Ascending aorta (tissue), 2 donors: ENCODE measurements around the gene MRGPRX2. TPM values are rescaled to one million over a fixed set of nuclear protein-coding genes. Genes with fewer than 3 reads are reported as not detected.

Experiments
- DNase-seq, 2 donors: peaks; one replicate each; pipeline ENCODE4 v3.0.0-alpha.2; 2019; ENCODE audit warnings: low spot score in 2 of 2
- H3K27ac ChIP-seq, 2 donors: fragments of 200-600 bp; sonication (generic); one replicate each; pipeline ENCODE4 v1.5.1; 2016 to 2017; ENCODE audit warnings: mild to moderate bottlenecking in 1 of 2
- H3K27me3 ChIP-seq: fragments of 200-600 bp; sonication (generic); one replicate; pipeline ENCODE4 v1.5.1; 2017
- H3K36me3 ChIP-seq, 2 donors: fragments of 200-600 bp; sonication (generic); one replicate each; pipeline ENCODE4 v1.5.1; 2016
- H3K4me1 ChIP-seq, 2 donors: fragments of 200-600 bp; sonication (generic); one replicate each; pipeline ENCODE4 v1.5.1; 2016 to 2017; ENCODE audit warnings: mild to moderate bottlenecking in 1 of 2
- H3K4me3 ChIP-seq, 2 donors: fragments of 200-600 bp; sonication (generic); one replicate each; pipeline ENCODE4 v1.5.1; 2016 to 2017; ENCODE audit warnings: mild to moderate bottlenecking in 1 of 2
- H3K9me3 ChIP-seq, 2 donors: fragments of 200-600 bp; sonication (generic); one replicate each; pipeline ENCODE4 v1.5.1; 2016
- intact Hi-C: fragments of 100-400 bp; cut with DNase I; formaldehyde crosslinking; loops from one replicate; pipeline ENCODE4 v1.15.1; 2023
- total RNA-seq: library from RNA; depleted of rRNA; stranded (reverse); fragments of >200 nt; gene quantifications from one replicate; pipeline ENCODE4 v1.1.0, GENCODE V29; 2016
- TF ChIP-seq, protein P1 (sequence below), 3 experiments: fragments of 200-600 bp in 2 of 3; fragments of 450-650 bp in 1 of 3; sonication (generic) in 2 of 3; IDR thresholded peaks; one replicate each; pipeline ENCODE4 v1.5.1; 2016 to 2019; ENCODE audit warnings: antibody characterized with exemption in 3 of 3, mild to moderate bottlenecking in 1 of 3, moderate library complexity in 1 of 3

MRGPRX2 gene
- total RNA-seq, 1 donor from 2014 or later: not detected

DNA sequence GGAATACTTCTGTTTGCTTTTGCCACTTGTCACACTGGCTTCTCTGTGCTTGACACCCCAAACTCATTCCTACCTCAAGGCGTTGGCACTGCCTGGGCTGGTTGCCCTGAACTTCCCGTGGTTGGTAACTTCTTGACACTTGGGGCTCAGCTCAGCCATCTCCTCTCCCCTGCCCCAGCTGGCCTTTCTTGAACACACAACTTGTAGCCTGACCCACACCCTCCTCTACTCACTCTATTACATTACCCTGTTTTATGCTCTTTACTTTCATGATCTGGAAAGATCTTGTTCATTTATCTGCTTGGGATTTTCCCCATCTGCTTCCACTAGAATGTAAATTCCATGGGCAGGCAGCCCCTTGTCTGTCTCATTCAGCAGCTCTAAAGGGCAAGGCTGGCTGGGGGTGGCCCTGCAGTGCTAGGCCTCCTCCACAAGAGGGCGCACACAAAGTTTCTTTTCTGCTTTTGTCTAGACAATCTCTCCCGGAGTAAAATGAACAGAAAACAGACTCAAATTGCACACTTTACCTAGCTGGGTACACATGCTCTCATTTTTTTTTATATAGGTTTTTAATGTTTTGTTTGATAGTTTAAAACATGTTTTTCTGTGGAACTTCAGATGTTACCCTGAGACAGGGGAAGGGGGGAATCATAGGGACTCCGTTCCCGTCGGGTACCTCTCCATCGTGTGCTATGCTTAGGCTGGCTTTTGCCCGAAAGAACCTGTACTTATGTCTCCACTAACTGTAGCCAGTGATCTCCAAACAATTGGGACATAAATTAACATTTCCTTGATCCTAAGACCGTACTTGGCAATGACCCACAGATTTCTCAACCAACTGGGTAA, 16.4 kb upstream of the MRGPRX2 start:
- Histone ChIP-seq H3K9me3 (no peaks in the 10 kb centered on the region), H3K36me3 (no peaks in the 10 kb centered on the region), H3K4me3 (no peak overlapping the region), H3K4me1 (no peaks in the 10 kb centered on the region), H3K27ac (no peak overlapping the region), H3K27me3 (no peaks in the 10 kb centered on the region)
- TF ChIP-seq, protein P1, sequence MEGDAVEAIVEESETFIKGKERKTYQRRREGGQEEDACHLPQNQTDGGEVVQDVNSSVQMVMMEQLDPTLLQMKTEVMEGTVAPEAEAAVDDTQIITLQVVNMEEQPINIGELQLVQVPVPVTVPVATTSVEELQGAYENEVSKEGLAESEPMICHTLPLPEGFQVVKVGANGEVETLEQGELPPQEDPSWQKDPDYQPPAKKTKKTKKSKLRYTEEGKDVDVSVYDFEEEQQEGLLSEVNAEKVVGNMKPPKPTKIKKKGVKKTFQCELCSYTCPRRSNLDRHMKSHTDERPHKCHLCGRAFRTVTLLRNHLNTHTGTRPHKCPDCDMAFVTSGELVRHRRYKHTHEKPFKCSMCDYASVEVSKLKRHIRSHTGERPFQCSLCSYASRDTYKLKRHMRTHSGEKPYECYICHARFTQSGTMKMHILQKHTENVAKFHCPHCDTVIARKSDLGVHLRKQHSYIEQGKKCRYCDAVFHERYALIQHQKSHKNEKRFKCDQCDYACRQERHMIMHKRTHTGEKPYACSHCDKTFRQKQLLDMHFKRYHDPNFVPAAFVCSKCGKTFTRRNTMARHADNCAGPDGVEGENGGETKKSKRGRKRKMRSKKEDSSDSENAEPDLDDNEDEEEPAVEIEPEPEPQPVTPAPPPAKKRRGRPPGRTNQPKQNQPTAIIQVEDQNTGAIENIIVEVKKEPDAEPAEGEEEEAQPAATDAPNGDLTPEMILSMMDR (IDR thresholded peaks at IDR 0.05): peak; percentile 48 to 93 (median 90)
- intact Hi-C loops: no loop called here
- no peak for DNase-seq

DNA sequence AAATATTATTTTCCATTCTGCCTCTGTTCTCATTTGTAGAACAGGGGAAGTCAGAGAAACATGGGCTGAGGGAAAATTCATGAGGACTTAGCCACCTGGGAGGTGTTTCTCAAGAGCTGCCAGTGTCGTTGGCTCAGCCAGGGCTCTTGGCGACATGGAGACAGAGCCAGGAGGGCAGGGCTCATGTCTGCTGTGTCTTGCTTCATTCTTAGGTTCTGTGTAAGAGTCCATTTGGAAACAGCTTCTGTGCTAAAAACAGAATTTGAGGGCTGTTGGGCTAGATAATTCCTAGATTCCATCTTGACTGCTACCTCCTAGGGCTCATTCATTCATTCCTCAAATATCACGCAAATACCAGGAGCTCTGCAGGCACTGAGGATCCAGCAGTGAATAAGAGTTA, 15.1 kb upstream of the MRGPRX2 start:
- no peaks in the 10 kb centered on the region for H3K9me3 ChIP-seq
- H3K27me3 ChIP-seq: no peaks in the 10 kb centered on the region
- H3K36me3 ChIP-seq: no peaks in the 10 kb centered on the region
- intact Hi-C loops: no loop called here
- no peak overlapping the region for H3K27ac ChIP-seq
- DNase-seq: no peak
- TF ChIP-seq, protein P1 (IDR thresholded peaks at IDR 0.05): no peak
- no peak overlapping the region for H3K4me3 ChIP-seq
- no peaks in the 10 kb centered on the region for H3K4me1 ChIP-seq

DNA sequence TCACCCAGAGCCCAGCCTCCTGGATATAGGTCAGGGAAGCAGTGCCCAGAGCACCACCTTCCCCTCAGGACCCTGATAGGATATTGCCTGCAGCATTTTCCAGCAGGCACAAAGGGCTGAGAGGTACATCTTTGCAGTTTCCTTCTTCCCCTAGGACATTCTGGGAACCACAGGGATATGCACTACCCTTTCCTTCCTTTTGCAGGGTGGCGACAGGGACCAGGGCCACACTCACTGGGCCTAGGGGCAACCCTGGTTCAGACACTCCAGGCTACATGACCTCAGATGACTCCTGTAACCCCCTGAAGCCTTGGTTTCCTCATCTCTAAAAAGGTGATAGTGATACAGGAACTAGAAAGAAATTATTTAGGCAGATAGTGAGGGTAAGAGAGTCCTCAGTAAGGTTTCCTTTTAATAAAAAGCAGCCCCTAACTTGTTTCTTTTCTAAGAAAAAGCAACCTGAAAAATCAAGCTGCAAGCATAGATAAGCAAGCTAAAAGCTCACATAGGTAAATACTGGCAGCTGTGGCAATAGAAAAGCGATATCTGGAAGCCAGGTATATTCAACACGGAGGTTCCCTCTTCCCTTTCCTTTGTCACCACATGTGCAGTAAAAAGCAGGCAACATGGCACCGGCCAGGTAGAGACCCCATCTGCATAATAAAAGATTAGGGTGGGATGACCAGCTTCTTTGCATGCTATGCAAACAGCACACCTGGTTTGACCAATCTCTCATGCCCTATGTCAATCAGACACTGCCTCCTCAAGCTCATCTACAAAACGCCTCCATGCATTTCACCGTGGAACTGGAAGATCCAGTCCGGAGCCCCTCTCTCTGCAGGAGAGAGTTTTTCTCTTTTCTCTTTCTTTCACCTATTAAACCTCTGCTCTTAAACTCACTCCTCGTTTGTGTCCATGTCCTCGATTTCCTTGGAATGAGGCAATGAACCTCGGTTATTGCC, 13.2 kb upstream of the MRGPRX2 start:
- no peak for DNase-seq
- TF ChIP-seq, protein P1 (IDR thresholded peaks at IDR 0.05): no peak

DNA sequence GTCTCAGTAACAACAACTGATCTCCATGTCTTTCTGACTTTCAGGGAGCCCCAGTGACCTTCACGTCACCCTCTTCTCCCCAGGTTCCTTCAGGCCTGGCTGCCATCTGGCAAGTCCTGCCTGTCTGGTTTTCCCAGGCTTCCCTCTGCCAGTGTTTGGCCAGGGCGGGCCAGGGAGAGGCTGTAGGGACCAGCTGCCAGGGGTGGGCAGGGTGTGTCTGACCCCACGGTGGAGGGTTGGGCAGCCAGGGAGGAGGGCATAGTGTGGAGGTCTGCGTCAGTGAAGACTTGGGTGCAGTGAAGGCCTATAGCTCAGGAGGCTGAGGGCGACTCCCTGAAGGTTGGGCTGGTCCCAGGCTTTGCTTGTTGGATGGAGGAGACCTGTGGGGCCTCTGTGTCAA, 11.9 kb upstream of the MRGPRX2 start:
- H3K9me3 ChIP-seq: no peaks in the 10 kb centered on the region
- no peak for DNase-seq
- intact Hi-C loops: no loop called here
- TF ChIP-seq, protein P1 (IDR thresholded peaks at IDR 0.05): no peak
- H3K27me3 ChIP-seq: no peaks in the 10 kb centered on the region
- H3K4me1 ChIP-seq: no peaks in the 10 kb centered on the region
- no peaks in the 10 kb centered on the region for H3K36me3 ChIP-seq
- no peak overlapping the region for H3K27ac ChIP-seq
- H3K4me3 ChIP-seq: no peak overlapping the region

More for the DNA sequence above, 13.2 kb upstream of the MRGPRX2 start:
- intact Hi-C loops: no loop called here
- Histone ChIP-seq H3K9me3 (no peaks in the 10 kb centered on the region), H3K4me1 (no peaks in the 10 kb centered on the region), H3K27ac (no peak overlapping the region), H3K4me3 (no peak overlapping the region), H3K27me3 (no peaks in the 10 kb centered on the region), H3K36me3 (no peaks in the 10 kb centered on the region)

DNA sequence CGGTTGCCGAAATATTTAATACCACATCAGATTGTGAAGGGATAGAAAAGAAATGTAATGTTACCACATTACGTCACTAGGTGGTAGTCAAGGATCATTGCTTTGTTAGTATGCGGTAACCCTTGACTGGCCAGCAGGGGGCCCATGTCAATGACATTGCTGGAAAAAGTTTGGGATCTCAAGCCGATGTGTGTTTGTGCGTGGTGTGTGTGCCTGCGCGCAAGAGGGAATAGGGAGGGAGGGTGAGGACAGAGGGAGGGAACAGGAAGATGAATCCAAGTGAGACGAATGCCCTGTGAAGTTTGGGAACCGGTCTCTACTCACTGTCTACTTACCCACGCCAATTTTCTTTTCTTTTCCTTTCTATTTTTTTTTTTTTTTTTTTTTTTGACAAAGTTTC, 10.7 kb upstream of the MRGPRX2 start:
- H3K27ac ChIP-seq: no peak overlapping the region
- no peaks in the 10 kb centered on the region for H3K4me1 ChIP-seq
- no peaks in the 10 kb centered on the region for H3K27me3 ChIP-seq
- no peaks in the 10 kb centered on the region for H3K36me3 ChIP-seq
- H3K9me3 ChIP-seq: no peaks in the 10 kb centered on the region
- intact Hi-C loops: loop anchor here (2.0 kb wide), 1 partner anchor 482 kb away; no protein-coding TSS in a partner anchor
- TF ChIP-seq, protein P1 (IDR thresholded peaks at IDR 0.05): peak; percentile 69 to 83 (median 77)
- H3K4me3 ChIP-seq: peak overlapping the region in 1 of 2 donors; percentile 38
- peak; percentile 12 to 68 for DNase-seq
